Heart left ventricle (tissue), 13 donors: ENCODE results near the gene TMEM106B.

Experiments
- POLR2A ChIP-seq, 2 donors: fragments of 450-650 bp; IDR thresholded peaks; one replicate each; pipeline ENCODE4 v1.6.1; 2017; ENCODE audit warnings: antibody characterized with exemption in 2 of 2, mild to moderate bottlenecking in 2 of 2, moderate library complexity in 2 of 2
- TF ChIP-seq, protein P1 (sequence below), 12 donors: fragments of 200-600 bp; sonication (generic) in 4 of 12; IDR thresholded peaks; one replicate each; pipeline versions ENCODE4 v1.5.0 to v1.8.0; 2018 to 2022; ENCODE audit warnings: antibody characterized with exemption in 12 of 12, mild to moderate bottlenecking in 5 of 12
- donor health status: ischemic (EF 13 %, LVEDD 7.1; RV severe dilation, severe dysfunction).
- donor health status: DM: no; HTN: yes; CAD: no.
- donor health status: DM: no; HTN: no; CAD: no.
- donor health status: ischemic (EF 25% LVEDD 6.9; RV normal size, moderate dysfunction).
- donor health status: ischemic (EF 25% LVEDD 5.7; RV mildly dilated, moderate dysfunction).
- donor health status: ischemic (EF 35%, LVEDD 5.7; RV mildly dilated, moderate dysfunction).
- donor health status: nonischemic (EF 11% LVEDD 7.7; RV severe dilation, severe dysfunction).
- donor health status: DM: yes; HTN: yes; CAD: no.
- donor health status: PGD.
- donor health status: ischemic (EF 29% LVEDD 5.4; RV normal size, mild dysfunction).
- donor health status: nonischemic (EF 23%, LVEDD 6.1; RV moderate dilation, normal function).

DNA sequence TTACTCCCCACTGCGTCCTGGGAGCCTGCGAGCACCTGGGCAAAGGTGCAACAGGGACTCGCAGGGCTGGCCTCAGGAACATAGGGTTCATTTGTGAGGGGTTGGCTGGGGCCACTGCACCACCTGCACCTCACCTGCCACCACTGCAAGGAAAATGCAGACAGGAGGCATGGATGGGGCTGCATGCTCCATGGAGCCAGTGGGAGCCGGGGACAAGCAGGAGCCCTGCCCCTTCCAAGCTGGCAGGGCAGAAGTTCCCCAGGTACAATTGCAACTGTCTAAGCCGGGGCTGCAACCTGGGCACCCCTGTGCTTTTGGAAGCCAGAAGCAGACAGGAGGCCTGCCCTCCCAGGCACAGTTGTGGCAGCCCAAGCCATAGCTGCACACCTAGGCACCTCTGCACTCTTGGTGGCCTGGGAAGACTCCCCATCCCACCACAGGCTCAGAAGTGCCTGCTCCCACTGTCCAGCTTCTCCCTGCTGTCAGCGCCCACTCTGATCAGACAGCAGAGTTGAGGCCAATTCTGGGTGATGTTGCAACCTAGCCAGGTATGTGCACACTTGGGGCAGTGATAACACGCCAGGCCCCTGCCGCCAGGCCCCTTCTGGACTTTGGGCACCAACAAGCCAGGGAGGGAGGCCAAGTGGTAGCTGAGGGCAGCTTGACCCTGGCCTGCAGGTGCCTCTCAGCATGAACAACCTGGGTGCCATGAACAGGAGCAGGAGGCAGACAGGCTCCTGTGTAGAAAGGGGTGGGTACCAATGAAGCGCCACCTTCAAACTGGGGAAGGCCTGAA is 58.2 kb downstream of the TMEM106B start:
- TF ChIP-seq, protein P1, sequence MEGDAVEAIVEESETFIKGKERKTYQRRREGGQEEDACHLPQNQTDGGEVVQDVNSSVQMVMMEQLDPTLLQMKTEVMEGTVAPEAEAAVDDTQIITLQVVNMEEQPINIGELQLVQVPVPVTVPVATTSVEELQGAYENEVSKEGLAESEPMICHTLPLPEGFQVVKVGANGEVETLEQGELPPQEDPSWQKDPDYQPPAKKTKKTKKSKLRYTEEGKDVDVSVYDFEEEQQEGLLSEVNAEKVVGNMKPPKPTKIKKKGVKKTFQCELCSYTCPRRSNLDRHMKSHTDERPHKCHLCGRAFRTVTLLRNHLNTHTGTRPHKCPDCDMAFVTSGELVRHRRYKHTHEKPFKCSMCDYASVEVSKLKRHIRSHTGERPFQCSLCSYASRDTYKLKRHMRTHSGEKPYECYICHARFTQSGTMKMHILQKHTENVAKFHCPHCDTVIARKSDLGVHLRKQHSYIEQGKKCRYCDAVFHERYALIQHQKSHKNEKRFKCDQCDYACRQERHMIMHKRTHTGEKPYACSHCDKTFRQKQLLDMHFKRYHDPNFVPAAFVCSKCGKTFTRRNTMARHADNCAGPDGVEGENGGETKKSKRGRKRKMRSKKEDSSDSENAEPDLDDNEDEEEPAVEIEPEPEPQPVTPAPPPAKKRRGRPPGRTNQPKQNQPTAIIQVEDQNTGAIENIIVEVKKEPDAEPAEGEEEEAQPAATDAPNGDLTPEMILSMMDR (IDR thresholded peaks at IDR 0.05) = no peak
- TF ChIP-seq POLR2A (IDR thresholded peaks at IDR 0.05) = no peak
